AG09319 (cell line): Measurements from ENCODE around the gene MCTP2.

Source experiments
- DNase-seq: peaks from one replicate; pipeline ENCODE4 v3.0.0-alpha.2; 2010; ENCODE audit warnings: low read depth; ENCODE audit errors: extremely low read depth
- TF ChIP-seq, protein P1 (sequence below): IDR thresholded peaks from 2 replicates; pipeline ENCODE4 v1.5.1; 2011; ENCODE audit warnings: low read depth, mild to moderate bottlenecking, inconsistent platforms, low read length, moderate library complexity

The MCTP2 gene

GRCh38 chr15:94395640-94396039 lies 164.3 kb downstream of the MCTP2 start:
- no peak for DNase-seq
- TF ChIP-seq, protein P1, sequence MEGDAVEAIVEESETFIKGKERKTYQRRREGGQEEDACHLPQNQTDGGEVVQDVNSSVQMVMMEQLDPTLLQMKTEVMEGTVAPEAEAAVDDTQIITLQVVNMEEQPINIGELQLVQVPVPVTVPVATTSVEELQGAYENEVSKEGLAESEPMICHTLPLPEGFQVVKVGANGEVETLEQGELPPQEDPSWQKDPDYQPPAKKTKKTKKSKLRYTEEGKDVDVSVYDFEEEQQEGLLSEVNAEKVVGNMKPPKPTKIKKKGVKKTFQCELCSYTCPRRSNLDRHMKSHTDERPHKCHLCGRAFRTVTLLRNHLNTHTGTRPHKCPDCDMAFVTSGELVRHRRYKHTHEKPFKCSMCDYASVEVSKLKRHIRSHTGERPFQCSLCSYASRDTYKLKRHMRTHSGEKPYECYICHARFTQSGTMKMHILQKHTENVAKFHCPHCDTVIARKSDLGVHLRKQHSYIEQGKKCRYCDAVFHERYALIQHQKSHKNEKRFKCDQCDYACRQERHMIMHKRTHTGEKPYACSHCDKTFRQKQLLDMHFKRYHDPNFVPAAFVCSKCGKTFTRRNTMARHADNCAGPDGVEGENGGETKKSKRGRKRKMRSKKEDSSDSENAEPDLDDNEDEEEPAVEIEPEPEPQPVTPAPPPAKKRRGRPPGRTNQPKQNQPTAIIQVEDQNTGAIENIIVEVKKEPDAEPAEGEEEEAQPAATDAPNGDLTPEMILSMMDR, result no peak

GRCh38 chr15:94397337-94397736 lies 166.0 kb downstream of the MCTP2 start:
- DNase-seq, result no peak
- TF ChIP-seq, protein P1, result no peak

DNA sequence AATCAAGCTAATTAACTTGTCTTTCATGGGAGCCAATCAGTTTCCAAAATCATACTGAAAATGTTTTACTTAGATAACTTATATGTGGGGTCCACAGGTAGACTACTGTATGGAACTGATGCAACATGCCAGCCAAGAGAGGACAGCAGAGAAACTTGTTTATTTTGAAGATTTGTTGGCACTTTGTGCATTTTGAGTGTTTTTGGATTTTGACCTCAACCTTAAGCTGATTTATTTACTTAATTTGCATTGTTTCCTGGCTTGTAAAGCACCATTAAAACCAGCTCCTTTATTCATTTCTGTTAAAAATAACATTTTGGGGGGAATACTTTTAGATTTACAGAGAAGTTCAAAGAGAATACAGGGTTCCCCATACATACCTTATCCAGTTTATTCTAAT lies 166.6 kb downstream of the MCTP2 start:
- TF ChIP-seq, protein P1, result no peak
- DNase-seq, result no peak

GRCh38 chr15:94400526-94401298 lies 169.4 kb downstream of the MCTP2 start:
- TF ChIP-seq, protein P1, result no peak
- no peak for DNase-seq

- DNase-seq, result no peak
- TF ChIP-seq, protein P1, result no peak
Observed at GRCh38 chr15:94403331-94403730, 172.0 kb downstream of the MCTP2 start.

GRCh38 chr15:94404733-94405283 lies 173.4 kb downstream of the MCTP2 start:
- TF ChIP-seq, protein P1, result no peak
- DNase-seq, result no peak

- DNase-seq, result no peak
- TF ChIP-seq, protein P1, result no peak
Observed at GRCh38 chr15:94411285-94411684, 179.9 kb downstream of the MCTP2 start.
